HG03039 (cell line): Measurements from ENCODE around the gene NUFIP2.
"Not testable (repeated sequence)": the region's sequence is repeated elsewhere in the genome, so short reads cannot be mapped to it uniquely, and the experiment has no call there.

Source experiments
- ATAC-seq: cut with Tn5 transposase; IDR thresholded peaks from one replicate; pipeline ENCODE4 v1.9.1; 2021; ENCODE audit warnings: mild to moderate bottlenecking, moderate library complexity; ENCODE audit not compliant: unreplicated experiment

Gene NUFIP2

GRCh38 chr17:29240477-29240876, 53.5 kb downstream of the NUFIP2 start:
- ATAC-seq, result no peak

GRCh38 chr17:29238133-29238850, 55.7 kb downstream of the NUFIP2 start:
- ATAC-seq, result no peak

- ATAC-seq, result no peak
These were observed 56.3 kb downstream of the NUFIP2 start for GRCh38 chr17:29237476-29238132.

- ATAC-seq, result no peak
These were observed 58.0 kb downstream of the NUFIP2 start for GRCh38 chr17:29235904-29236303.

GRCh38 chr17:29234972-29235371, 59.0 kb downstream of the NUFIP2 start:
- ATAC-seq, result not testable (repeated sequence)

- no peak for ATAC-seq
These were observed 60.6 kb downstream of the NUFIP2 start for GRCh38 chr17:29233301-29233700.

GRCh38 chr17:29225396-29225795, 68.6 kb downstream of the NUFIP2 start:
- no peak for ATAC-seq

- not testable (repeated sequence) for ATAC-seq
These were observed 72.6 kb downstream of the NUFIP2 start for GRCh38 chr17:29221338-29221737.

GRCh38 chr17:29219378-29220047, 74.4 kb downstream of the NUFIP2 start:
- no peak for ATAC-seq

- ATAC-seq, result no peak
These were observed 77.1 kb downstream of the NUFIP2 start for GRCh38 chr17:29216856-29217255.

GRCh38 chr17:29216181-29216580, 77.8 kb downstream of the NUFIP2 start:
- ATAC-seq, result no peak

- ATAC-seq, result no peak
These were observed 78.2 kb downstream of the NUFIP2 start for GRCh38 chr17:29215717-29216116.

- no peak for ATAC-seq
These were observed 78.8 kb downstream of the NUFIP2 start for GRCh38 chr17:29215174-29215573.

GRCh38 chr17:29214215-29215146, 79.5 kb downstream of the NUFIP2 start:
- ATAC-seq, result no peak

- ATAC-seq, result no peak
These were observed 81.2 kb downstream of the NUFIP2 start for GRCh38 chr17:29212681-29213121.

GRCh38 chr17:29212094-29212631, 81.8 kb downstream of the NUFIP2 start:
- no peak for ATAC-seq

- ATAC-seq, result no peak
These were observed 83.1 kb downstream of the NUFIP2 start for GRCh38 chr17:29210879-29211278.

GRCh38 chr17:29209073-29209472, 84.9 kb downstream of the NUFIP2 start:
- ATAC-seq, result no peak

GRCh38 chr17:29207975-29208374, 86.0 kb downstream of the NUFIP2 start:
- ATAC-seq, result no peak
